Measurements from ENCODE around the gene RYR3.

The RYR3 gene

DNA sequence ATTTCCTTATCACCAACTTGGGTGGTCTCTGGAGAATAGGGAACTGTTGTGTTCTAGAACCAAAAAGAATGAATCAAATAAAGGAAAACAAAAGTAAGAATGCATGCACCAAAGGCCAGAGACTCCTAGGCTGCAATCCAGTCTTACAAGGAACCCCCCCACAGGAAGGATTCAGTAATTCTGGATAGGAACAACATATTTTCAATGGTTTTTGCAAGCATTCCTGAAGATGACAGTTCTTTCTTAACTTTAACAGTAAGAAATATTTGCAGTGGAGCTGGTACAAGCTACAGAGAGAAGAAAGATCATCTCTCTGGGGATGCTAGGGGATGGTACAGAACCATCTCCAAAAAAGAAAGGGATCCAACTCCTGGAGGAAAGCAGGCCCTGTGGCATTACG lies 541.3 kb downstream of the RYR3 start:
- DNase-seq = no peak

DNA sequence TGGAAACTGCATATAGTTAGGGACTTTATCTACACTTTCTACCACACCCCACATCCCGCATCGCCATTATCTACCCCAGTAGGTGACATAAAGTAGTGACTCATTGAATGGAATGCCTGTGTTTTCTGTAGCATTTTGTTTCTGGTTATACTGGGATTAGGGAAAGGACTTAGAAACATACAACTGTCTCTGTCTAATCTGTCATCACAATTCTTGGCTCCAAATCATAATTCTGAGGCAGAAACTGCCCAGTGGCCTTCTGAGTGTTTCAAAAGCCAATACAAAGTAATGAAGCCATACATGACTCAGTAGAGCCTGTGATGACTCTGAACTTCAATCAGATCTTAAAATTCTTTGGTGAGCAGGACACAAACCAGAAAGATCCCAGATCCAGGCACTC lies 541.8 kb downstream of the RYR3 start:
- DNase-seq = no peak

DNA sequence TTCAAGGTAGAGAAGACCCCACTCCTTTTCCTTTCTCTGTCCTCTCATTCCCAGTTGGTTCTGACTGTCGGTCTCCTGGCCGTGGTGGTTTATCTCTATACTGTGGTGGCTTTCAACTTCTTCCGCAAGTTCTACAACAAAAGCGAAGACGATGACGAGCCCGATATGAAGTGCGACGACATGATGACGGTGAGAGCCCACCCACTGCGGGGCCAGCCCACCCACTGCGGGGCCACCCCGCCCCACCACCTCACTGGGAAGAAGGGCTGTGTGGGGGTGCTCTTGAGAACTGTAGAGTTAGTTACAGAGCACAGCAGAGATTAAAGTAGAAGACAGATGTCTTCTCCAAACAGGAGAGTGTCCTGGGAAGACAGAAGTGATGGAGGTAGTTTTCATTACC lies 547.0 kb downstream of the RYR3 start:
- DNase-seq = no peak

DNA sequence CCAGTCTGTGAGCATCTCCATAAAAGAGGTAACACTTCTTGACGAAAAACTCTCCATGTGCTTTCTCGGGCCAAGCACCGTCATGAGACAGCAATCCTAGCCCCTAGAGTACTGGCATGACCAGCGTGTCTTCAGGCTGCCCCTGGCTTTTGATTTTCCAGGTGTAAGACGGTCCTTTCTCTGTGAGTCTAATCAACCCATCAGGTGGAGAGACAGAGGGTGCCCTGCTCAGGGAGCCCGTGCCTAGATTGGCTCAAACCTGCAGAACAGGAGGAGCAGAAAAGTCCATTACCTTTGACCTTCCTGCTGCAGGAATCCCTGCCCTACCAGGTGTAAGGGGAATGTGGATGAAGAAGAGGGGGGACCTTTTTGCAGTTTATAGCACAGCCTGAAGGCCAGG lies 548.1 kb downstream of the RYR3 start:
- DNase-seq = no peak

DNA sequence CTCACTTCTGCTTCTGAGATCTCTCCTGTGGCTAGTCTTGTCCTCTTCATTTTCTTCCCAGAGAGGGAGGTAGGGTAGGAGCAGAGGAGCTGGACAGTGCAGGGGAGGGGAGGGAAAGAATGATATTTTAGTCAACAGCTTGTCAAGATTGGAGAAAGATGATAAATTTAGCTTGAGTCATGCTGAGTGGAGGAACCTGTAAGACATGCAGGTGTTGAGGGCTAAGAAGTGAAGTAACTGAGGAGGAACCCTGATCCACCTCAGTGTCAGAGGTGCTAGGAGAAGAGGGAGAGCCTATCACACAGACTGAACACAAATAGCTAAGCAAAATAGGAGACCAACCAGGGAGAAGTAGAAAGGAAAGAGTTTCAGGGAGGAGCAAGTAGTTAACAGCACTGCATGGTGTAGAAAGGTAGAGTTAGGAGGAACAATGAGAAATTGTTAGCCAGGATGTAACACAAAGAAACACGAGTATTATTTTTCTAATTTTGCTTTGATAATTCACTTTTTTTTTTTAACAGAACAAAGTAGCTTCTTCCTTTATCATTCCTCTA lies 549.3 kb downstream of the RYR3 start:
- no peak for DNase-seq

DNA sequence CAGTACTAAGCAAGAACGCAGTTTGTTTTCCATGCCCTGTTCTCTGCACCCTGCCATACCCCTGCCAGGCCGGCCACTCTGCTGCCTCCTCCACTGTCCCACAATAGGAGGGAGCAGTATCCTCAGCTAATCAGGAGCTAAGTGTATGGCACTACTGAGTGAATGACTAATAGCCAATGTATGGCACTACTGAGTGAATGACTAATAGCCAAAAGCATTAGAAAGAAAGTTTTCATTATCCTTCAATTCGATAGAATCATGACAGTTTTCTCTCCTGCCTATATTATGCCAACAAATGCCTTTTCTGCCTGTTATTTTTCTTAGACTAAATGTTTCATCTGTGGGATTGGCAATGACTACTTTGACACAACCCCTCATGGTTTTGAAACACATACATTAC lies 550.0 kb downstream of the RYR3 start:
- no peak for DNase-seq

DNA sequence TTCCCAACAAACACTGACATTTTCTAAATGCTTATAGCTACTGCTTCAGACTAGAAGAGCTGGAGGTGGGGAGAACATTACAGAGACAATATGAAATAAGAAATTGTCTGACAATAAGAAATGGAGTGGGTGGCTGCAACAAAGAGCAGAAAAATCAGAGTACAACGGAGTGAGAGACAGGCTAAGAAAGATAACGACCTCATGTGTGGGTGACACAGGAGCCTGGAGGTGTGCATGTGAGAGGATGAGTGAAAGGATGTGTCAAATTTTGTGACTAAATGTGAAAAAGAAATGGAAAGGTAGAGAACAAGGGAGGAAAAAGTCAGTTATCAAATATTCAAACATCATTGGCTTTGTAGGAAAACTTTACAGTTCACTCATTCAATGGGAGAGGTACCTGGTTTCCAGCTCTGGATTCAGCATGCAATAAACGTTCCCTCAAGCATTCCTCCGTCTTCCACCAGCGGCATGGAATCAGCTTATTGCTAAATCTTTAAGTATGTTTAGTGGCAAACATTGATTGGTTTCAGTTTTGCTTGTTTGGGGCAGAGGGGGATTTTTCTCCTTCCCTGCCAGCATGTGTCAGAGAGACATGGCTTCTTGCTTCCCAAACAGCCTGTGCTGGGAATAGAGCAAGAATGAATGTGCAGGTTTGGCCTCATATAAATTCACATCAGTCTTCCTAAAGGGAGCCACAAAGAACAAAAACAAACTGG lies 553.8 kb downstream of the RYR3 start:
- no peak for DNase-seq

DNA sequence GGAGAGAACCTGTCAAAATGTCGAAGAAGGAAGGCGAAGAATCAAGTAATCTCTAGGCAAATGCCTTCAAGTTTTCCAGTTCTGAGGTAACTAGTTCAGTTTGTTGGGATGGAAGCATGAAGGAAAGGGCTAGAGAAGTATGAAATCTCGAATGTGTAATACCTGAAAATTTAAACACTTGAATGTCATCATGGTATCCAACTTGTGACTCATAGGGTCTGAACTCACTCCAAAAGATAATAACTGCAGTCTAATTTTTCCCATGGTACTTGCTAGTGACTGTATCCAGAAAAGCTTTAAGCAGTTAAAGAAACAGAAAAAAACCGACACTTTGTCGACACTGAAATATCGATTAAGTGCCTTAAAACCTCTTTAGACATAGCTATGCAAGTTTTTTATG lies 554.6 kb downstream of the RYR3 start:
- DNase-seq = no peak

DNA sequence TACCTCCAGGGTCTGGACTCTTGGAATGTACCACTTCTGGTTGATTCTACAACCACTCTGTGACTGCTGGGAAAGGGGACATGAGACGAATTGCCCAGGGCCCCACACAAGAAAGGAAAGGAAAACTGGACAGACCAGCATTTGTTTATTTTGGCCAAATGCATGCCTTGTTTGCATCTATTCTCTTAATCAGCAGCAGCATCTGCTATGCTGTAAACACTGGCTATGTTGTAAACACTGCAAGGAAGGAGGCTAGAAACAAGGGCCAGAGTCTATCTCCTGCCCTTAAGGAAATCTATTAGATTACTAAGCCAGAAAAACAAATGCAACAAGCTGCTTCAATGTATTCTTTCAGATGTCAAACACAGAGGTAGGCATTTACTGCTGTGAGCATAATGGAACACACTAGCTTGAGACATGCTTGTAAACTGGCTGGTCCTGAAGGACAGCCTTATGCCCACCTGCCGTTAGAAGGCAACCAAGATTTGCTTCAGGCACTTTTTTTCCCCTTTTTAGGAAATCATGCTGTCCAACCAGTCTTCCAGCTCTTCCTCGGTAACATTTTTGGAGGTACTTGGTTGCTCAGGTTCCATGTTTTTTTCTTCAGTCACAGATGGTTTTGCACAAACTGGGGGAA lies 555.5 kb downstream of the RYR3 start:
- no peak for DNase-seq

DNA sequence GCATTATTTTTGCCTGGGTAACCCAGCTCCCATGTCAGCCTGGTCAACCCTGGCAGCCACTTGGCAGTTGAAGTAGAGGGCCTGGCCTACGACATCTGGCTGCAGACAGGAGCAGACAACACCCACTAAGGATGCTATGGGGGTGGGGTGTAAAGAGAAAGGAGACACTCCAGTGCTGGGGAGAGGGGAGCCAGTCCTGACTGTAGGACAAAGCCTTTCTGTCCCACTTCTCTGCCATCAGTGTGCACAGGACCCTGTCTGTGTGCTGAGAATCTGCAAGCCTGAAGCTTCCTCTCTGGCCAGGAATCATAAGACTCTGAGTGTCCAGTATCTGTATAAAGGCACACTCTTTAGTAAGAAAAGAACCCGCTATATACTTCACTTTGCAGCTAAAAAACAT lies 561.2 kb downstream of the RYR3 start:
- no peak for DNase-seq

DNA sequence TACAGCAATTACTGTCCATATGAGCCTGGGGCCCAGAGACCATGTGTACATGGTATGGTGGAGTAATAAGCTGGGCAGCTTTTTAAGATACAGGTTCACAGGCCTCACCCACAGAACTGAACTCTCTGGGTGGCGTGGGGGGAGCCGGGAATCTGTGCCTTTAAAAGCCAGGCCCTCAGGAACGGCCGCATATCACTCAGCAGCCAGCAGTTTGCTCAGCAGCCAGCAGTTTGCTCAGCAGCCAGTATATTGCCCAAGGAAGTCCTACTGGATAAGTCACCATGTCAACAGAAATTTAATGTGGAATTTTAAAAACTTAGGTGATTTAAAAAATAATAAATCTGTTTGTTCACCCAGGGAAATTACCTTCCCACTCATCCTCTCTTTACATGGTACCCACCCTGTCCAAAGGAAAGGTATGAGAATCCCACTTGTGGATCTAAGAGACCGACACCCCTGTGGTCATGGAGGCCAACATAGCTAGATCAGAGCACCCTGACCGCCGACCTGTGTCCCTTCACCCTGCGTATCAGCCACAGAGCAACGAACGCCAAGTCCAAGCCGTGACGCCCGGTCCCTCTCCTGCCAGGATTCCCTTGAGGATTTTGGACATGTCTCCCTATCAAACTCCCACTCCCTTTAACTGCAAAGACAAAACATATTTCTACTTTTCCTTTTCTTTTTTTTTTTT lies 561.8 kb downstream of the RYR3 start:
- DNase-seq = no peak

DNA sequence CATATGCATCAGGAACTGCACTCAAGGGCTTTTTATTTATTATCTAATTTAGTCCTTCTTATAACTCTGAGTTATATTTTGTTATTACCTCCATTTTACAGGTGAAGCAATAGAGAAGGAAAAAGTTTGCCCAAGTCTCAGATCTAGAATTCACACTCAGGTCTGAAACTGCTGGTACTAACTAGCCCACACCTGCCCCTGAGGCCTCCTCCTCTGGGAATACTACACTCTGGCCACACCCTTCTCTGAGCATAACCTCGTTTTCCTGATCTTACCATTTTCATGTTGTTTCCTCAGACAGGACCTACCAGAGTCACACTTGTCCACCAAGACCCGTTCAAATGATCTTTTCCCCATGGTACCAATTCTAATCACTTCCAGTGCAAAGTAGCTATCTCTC lies 563.4 kb downstream of the RYR3 start:
- DNase-seq = no peak

DNA sequence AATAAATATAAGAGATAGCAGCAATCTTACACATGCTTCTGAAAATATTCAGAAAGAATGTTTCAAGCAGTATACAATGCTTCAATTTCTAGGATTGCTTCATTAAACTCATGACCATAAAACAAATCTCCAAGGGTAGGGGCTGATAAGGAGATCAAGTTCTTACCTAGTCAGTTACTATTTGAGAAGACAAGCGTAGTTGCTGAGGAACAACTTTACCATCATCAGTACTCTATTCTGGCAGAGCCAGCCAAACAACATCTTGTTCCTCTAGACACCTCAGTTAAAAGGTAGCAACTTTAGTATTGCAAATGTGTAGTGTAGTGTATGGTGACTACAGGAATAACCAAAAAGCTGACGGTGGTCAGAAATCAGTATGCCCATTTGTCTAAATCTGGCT lies 572.2 kb downstream of the RYR3 start:
- no peak for DNase-seq

DNA sequence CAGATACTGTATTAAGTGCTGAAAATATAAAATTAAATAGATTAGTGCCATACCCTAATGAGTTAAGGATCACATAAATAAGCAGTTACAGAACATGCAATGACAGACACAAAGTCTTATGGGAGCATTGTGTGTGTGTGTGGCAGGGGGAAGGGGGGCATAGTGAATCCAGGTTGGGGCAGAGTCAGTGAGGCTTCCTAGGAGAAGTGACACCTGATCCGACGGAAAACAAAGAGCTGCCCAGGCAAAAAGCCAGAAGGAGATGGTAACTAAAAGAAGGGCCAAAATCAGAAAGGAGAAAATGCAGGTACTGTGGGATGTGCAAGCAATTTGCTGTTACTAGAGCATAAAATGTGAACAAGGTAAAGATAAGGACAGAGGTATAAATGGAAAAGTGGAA lies 577.4 kb downstream of the RYR3 start:
- DNase-seq = no peak

DNA sequence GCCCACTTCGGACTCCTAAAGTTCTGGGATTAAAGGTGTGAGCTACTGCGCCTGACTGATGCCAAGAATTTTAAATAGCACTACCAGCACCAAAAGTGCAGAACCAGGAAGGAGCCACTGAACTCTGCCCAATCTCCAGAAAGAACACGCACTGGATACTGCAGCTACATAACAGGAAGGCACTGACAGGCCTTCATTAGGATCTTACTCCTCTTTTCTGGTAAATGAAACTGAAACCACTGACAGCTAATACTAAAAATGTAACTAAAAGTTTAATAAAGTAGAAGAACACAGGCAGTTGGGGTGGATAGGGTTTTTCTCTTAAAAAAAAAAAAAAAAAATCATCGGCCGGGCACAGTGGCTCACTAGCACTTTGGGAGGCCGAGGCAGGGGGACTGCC lies 583.4 kb downstream of the RYR3 start:
- DNase-seq = no peak

DNA sequence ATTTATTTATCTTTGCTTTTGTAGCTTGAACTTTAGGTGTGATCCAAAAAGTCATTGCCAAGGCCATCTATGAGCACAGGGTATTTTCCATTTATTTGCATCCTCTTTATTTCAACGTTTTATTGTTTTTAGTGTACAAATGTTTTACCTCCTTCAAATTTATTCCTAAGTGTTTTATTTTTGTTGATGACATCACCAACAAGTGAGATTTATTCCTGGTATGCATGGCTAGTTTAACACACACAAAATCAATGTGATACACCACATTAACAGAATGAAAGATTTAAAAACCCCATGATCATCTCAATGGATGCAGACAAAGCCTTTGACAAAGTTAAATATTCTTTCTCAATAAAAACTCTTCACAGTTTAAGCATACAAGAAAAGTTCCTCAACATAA lies 591.3 kb downstream of the RYR3 start:
- no peak for DNase-seq

DNA sequence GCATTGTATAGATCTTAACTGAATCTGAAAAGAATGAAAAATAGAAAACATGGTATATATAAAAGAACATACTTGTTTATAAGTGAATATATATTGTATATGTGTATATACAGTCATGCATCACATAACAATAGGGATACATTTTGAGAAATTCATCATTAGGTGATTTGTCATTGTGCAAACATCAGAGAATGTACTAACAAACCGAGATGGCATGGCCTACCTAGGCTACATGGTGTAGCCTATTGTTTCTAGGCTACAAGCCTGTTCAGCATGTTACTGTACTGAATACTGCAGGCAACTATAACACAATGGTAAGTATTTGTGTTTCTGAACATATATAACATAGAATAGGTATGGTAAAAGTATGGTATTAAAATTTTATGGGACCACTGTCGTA lies 592.9 kb downstream of the RYR3 start:
- DNase-seq = no peak

DNA sequence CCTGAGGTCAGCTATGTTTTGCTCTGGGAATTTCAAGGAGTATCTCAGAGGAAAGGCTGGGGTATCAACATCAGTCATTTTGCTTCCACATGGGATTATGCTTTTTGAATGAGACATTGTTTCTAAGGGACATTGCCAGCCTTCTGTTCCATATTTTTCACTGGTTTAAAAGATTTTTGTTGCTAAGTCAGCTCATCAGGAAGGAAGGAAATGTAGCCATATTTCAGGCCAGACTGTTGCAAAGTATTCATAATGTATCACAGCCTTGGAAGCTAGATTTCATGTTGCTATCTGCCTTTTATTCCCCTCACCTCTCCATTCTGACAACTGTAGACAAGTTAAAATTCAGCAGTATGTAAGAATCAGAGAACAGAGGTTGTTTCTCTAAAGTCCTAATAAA lies 596.6 kb downstream of the RYR3 start:
- no peak for DNase-seq

DNA sequence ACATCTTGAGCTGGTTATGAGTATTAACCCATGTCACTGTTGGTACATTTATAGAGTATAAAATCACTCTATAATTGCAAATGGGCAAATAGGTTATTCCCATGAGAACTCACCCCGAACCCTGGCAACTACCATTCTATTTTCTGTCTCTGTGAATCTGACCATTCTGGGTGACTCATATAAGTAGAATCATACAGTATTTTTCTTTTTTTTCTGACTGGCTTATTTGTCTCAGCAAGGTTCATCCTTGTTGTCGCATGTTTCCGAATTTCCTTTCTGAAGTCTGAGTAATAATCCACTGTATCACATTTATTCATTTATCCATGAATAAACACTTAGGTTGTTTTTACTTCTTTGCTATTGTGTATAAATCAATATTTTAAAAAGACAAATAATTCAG lies 597.6 kb downstream of the RYR3 start:
- no peak for DNase-seq

DNA sequence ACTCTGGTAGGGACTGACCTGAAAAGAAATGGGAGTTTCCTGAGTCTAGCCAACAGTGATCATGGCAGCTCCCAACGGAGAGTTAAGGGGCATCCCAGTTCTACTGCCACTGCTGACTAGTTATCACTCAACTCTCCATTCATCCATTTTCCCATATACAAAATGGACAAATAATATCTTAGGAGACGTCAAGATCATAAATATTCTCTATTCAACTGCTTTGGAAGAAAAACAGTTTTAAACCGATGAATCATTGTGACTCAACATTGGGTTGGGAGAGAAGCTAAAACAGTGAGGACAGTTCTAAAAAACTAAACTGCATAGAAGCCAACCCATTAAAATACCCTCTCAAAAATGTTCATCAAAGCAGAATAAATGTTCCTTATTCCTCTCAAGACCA lies 600.0 kb downstream of the RYR3 start:
- no peak for DNase-seq

DNA sequence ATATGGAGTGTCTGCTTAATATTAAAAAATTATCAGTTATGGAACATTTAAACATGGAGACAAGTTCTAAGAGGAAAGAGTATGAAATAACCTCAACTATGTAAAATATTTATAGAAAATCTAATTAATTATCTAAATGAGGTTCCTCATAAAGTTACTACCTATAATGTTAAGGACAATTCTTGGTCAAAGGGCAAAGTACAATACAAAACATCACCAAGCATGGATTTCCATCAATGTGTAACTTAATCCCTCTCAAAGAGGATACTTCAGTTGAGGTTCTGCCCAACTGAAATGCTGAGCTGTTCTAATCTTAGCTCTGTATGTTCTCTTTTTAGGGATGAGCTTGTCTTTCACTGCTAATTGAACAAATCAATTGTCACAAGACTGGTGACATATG lies 601.6 kb downstream of the RYR3 start:
- no peak for DNase-seq

DNA sequence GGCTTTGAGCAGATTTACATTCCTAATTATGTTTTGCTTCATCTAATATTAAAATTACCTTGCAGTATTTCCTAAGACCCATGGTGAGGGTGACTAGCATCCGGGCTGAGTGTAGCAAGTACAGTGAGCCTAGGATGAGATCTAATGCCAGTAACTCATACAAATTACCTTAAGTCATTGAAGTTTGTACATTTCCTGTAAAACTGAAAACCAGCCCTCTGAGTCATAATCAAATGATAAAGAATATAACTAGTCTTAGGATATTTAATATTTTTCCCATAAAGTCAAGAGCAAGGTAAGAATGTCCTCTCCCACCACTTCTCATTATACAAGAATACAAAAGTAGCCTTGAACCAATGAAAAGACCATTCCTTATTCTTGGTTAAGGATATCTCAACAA lies 602.7 kb downstream of the RYR3 start:
- no peak for DNase-seq
